ENCODE data around the gene DIS3L2.

- TF ChIP-seq CTCF (IDR thresholded peaks at IDR 0.05) = no peak
- no peak for TF ChIP-seq POLR2AphosphoS5 (IDR thresholded peaks at IDR 0.05)
- no peak for TF ChIP-seq EP300 (IDR thresholded peaks at IDR 0.05)
Observed at GRCh38 chr2:232073699-232074098, 112.2 kb downstream of the DIS3L2 start.
